GM12878 (cell line): ENCODE measurements around the gene MYO9B. TPM values are rescaled to one million over a fixed set of nuclear protein-coding genes. Genes with fewer than 3 reads are reported as not detected.

Experiments
- ATAC-seq: fragments of 200-7000 bp; cut with Tn5 transposase; 3 replicates; pipeline ENCODE4 v1.9.1; 2020; ENCODE audit warnings: mild to moderate bottlenecking, moderate library complexity
- BruUV-seq: library from RNA; stranded (reverse); fragments of 400-500 nt; replicated peaks from 2 replicates; lab custom pipeline; 2021; lab: Mats Ljungman, UMichigan
- CTCF ChIA-PET: fragments of 300-600 bp; sonication (Branson Sonifier 250); formaldehyde crosslinking; extraction: SDS; loops from one replicate; lab custom pipeline; 2021; ENCODE audit warnings: inconsistent platforms; lab: Yijun Ruan, JAX
- POLR2A ChIA-PET: fragments of 350-600 bp; formaldehyde crosslinking; extraction: SDS; loops from one replicate; lab custom pipeline; 2021; ENCODE audit warnings: inconsistent platforms; lab: Charles Lee
- RAD21 ChIA-PET: fragments of 300-600 bp; sonication (Branson Sonifier 250); formaldehyde crosslinking; loops from one replicate; lab custom pipeline; 2023; ENCODE audit warnings: antibody characterized with exemption; ENCODE audit not compliant: unreplicated experiment; lab: Charles Lee
- SMC1A ChIA-PET: fragments of 300-600 bp; sonication (Branson Sonifier 250); formaldehyde crosslinking; loops from one replicate; lab custom pipeline; 2023; ENCODE audit not compliant: unreplicated experiment, uncharacterized antibody; lab: Charles Lee
- DNase-seq: peaks from one replicate; pipeline ENCODE4 v3.0.0-alpha.2; 2011; ENCODE audit warnings: low read depth, low spot score
- FAIRE-seq: peaks from 3 replicates; lab custom pipeline; 2011; peaks lifted over from hg19 to GRCh38; lab: Jason Lieb, UNC
- H2AFZ ChIP-seq: 2 replicates; pipeline ENCODE4 v1.6.0; 2011; ENCODE audit warnings: low read depth, low read length, control low read depth; ENCODE audit not compliant: control insufficient read depth
- H3K27ac ChIP-seq: 2 replicates; pipeline ENCODE4 v1.5.1; 2011; ENCODE audit warnings: control low read depth; ENCODE audit not compliant: control insufficient read depth, insufficient read depth
- H3K27me3 ChIP-seq, 2 experiments: replicated peaks in 1 of 2; 2 replicates each; pipeline versions ENCODE4 v1.6.0 to v1.6.1; 2011; ENCODE audit warnings: low read length in 1 of 2; ENCODE audit not compliant: control insufficient read depth in 2 of 2, insufficient read depth in 2 of 2
- H3K36me3 ChIP-seq, 2 experiments: 2 replicates each; pipeline ENCODE4 v1.5.1; 2011; ENCODE audit warnings: low read length in 1 of 2; ENCODE audit not compliant: control insufficient read depth in 2 of 2, insufficient read depth in 2 of 2
- H3K4me1 ChIP-seq: 2 replicates; pipeline ENCODE4 v1.6.1; 2011; ENCODE audit warnings: mild to moderate bottlenecking, low read length, moderate library complexity, mixed read lengths; ENCODE audit not compliant: control insufficient read depth, insufficient read depth
- H3K4me2 ChIP-seq: 2 replicates; pipeline ENCODE4 v1.6.0; 2011; ENCODE audit warnings: control low read depth; ENCODE audit not compliant: control insufficient read depth, insufficient read depth
- H3K4me3 ChIP-seq: fragments of 200-600 bp; sonication (generic); 2 replicates; pipeline ENCODE4 v1.5.1; 2016
- H3K79me2 ChIP-seq: 2 replicates; pipeline ENCODE4 v1.6.0; 2011; ENCODE audit warnings: low read length; ENCODE audit not compliant: control insufficient read depth, insufficient read depth
- H3K9ac ChIP-seq: 2 replicates; pipeline ENCODE4 v1.8.0; 2011; ENCODE audit warnings: low read length, control low read depth, mixed read lengths; ENCODE audit not compliant: control insufficient read depth, insufficient read depth
- H3K9me3 ChIP-seq: replicated peaks from 3 replicates; pipeline ENCODE4 v1.5.1; 2011; ENCODE audit warnings: mild to moderate bottlenecking, low read length; ENCODE audit not compliant: control insufficient read depth, insufficient read depth
- H4K20me1 ChIP-seq: 2 replicates; pipeline ENCODE4 v1.6.0; 2011; ENCODE audit not compliant: control insufficient read depth, insufficient read depth
- POLR2A ChIP-seq: IDR thresholded peaks from 2 replicates; pipeline ENCODE4 v1.6.1; 2011; ENCODE audit warnings: low read depth, mild to moderate bottlenecking, low read length
- POLR2AphosphoS2 ChIP-seq: IDR thresholded peaks from 2 replicates; pipeline ENCODE4 v1.6.1; 2011; ENCODE audit warnings: low read depth, mild to moderate bottlenecking, low read length, improper control_type of control experiment, moderate library complexity
- YBX1 ChIP-seq: fragments of 450-650 bp; IDR thresholded peaks from 2 replicates; pipeline ENCODE4 v1.6.1; 2016; ENCODE audit warnings: antibody characterized with exemption
- WGBS: methylation state at CpG from one replicate; pipeline ENCODE4 v1.1.6; 2016; ENCODE audit warnings: low lambda C conversion rate; ENCODE audit not compliant: insufficient replicate concordance, insufficient coverage; ENCODE audit errors: missing lambda C conversion rate; 5-methylcytosine and 5-hydroxymethylcytosine counted together
- in situ Hi-C: fragments of 300-500 bp; cut with MboI; formaldehyde crosslinking; loops from 9 replicates; pipeline ENCODE4 v1.14.3; 2018; ENCODE audit warnings: mixed read lengths
- intact Hi-C: fragments of 100-400 bp; cut with micrococcal nuclease; formaldehyde crosslinking; loops from one replicate; pipeline ENCODE4 v1.14.2; 2022; ENCODE audit not compliant: unreplicated experiment
- polyA plus RNA-seq, 11 experiments: library from polyadenylated mRNA; depleted of rRNA in 4 of 11; unstranded in 6 of 11; stranded (reverse) in 5 of 11; fragments of >200 nt; fragmentation: Nextera tagmentation in 4 of 11; fragmentation: Illumina TruSeq in 1 of 11; extraction: Ambion mirVana in 4 of 11; extraction: Trizol in 1 of 11; gene quantifications; 1 replicate in 1 of 11; 2 replicates in 10 of 11; pipeline versions ENCODE4 v1.2.1 to v1.2.3, GENCODE V29; 2011 to 2016; ENCODE audit warnings: inconsistent platforms in 2 of 11, missing spikeins in 2 of 11, low read depth in 1 of 11
- total RNA-seq, 4 experiments: library from RNA; depleted of rRNA in 3 of 4; stranded (reverse); fragments of >200 nt in 3 of 4; fragmentation: Illumina TruSeq in 1 of 4; extraction: Trizol in 1 of 4; gene quantifications; 2 replicates each; pipeline versions ENCODE4 v1.2.1 to v1.2.3, GENCODE V29; 2013 to 2021
- TF ChIP-seq, protein P1 (sequence below): fragments of 450-650 bp; IDR thresholded peaks from 2 replicates; pipeline ENCODE4 v1.6.1; 2017; ENCODE audit warnings: mild to moderate bottlenecking, moderate library complexity

Gene MYO9B
- total and polyA plus RNA-seq, 10 of the 15 experiments (the other 5 are each of a cell fraction or from before 2014, with no cell fraction given), result 5.4 to 165 (median 45.8) TPM

DNA sequence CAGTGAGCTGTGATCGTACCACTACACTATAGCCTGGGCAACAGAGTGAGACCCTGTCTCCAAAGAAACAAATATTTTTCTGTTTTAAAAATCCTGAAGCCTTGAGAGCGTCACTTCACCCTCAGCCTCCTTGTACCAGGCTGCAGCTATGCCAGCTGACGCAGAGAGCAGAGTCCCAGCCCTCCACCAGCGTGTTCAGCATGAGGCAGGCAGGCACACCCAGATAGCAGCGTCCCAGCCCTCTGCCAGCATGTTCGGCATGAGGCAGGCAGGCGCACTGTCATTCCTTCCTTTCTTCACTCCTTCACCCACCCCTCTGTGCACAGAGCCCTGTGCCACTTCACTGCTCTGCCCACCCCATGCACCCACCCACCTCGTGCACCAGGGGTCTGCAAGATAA, 96.3 kb downstream of the MYO9B start:
- H3K79me2 ChIP-seq, result no peaks in the 10 kb centered on the region
- no peak overlapping the region; the same call in 1 of the 2 replicates for H3K27ac ChIP-seq
- no peaks in the 10 kb centered on the region for H4K20me1 ChIP-seq
- ATAC-seq (no peak), FAIRE-seq (no peak), DNase-seq (no peak)
- H3K9me3 ChIP-seq, result no peaks in the 10 kb centered on the region
- no peak overlapping the region for H3K4me3 ChIP-seq
- POLR2A ChIA-PET, result no interaction called here
- H3K27me3 ChIP-seq, result no peaks in the 10 kb centered on the region
- BruUV-seq, result no TSS peak
- RAD21 ChIA-PET, result interaction anchor here (1.6 to 2.1 kb wide), 3 partner anchors 12 to 95 kb away, joined by 6 to 9 read pairs (median 8); no protein-coding TSS in a partner anchor
- no peak overlapping the region for H3K9ac ChIP-seq
- H2AFZ ChIP-seq, result no peak overlapping the region
- in situ Hi-C loops, result no loop called here
- 0 out of 2 replicates have a peak, but pooled peaks cover 2% of the 10 kb centered on the region for H3K4me1 ChIP-seq
- peaks cover 33 to 37% of the 10 kb centered on the region in 2 experiments for H3K36me3 ChIP-seq
- TF ChIP-seq POLR2AphosphoS2 (no peak), POLR2A (0 out of 2 replicates have a peak, but pooled peaks have one; percentile 42)
- H3K4me2 ChIP-seq, result no peak overlapping the region
- CTCF ChIA-PET, result interaction anchor here (1.1 kb wide), 1 partner anchor 95 kb away, joined by 4 read pairs; no protein-coding TSS in a partner anchor
- intact Hi-C loops, result no loop called here
- SMC1A ChIA-PET, result no interaction called here
- WGBS, result 91% methylated on average over 8 of the region's 8 CpGs

DNA sequence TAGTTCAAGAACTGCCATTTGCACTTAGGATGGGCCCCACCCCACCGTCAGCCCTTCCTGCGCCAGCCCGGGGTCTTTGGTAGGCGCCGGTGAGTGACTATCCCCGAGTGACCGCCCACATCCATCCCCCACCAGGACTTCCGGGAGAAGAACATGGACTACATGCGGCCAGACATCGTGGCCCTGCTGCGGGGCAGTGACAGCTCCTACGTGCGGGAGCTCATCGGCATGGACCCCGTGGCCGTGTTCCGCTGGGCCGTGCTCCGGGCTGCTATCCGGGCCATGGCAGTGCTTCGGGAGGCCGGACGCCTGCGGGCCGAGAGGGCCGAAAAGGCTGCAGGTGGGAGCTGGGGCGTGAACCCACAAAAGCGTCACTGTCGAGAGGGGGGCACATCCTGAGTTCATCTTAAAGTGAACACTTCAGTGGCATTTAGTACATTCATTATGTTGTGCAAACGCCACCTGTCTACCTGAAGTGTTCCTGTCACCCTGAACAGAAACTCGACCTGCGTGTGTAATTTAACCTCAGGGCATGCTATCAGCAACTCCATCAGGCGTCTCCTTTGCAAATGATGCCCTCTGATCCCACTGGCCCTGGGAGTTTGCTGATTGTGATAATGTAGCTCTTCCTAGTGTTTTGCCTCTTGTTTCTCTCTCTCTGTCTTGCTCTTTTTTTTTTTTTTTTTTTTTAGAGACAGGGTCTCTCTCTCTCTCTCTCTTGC, 97.2 kb downstream of the MYO9B start:
- H3K4me1 ChIP-seq, result 0 out of 2 replicates have a peak, but pooled peaks cover 2% of the 10 kb centered on the region
- no peaks in the 10 kb centered on the region for H4K20me1 ChIP-seq
- TF ChIP-seq YBX1, result no peak
- TF ChIP-seq, protein P1, sequence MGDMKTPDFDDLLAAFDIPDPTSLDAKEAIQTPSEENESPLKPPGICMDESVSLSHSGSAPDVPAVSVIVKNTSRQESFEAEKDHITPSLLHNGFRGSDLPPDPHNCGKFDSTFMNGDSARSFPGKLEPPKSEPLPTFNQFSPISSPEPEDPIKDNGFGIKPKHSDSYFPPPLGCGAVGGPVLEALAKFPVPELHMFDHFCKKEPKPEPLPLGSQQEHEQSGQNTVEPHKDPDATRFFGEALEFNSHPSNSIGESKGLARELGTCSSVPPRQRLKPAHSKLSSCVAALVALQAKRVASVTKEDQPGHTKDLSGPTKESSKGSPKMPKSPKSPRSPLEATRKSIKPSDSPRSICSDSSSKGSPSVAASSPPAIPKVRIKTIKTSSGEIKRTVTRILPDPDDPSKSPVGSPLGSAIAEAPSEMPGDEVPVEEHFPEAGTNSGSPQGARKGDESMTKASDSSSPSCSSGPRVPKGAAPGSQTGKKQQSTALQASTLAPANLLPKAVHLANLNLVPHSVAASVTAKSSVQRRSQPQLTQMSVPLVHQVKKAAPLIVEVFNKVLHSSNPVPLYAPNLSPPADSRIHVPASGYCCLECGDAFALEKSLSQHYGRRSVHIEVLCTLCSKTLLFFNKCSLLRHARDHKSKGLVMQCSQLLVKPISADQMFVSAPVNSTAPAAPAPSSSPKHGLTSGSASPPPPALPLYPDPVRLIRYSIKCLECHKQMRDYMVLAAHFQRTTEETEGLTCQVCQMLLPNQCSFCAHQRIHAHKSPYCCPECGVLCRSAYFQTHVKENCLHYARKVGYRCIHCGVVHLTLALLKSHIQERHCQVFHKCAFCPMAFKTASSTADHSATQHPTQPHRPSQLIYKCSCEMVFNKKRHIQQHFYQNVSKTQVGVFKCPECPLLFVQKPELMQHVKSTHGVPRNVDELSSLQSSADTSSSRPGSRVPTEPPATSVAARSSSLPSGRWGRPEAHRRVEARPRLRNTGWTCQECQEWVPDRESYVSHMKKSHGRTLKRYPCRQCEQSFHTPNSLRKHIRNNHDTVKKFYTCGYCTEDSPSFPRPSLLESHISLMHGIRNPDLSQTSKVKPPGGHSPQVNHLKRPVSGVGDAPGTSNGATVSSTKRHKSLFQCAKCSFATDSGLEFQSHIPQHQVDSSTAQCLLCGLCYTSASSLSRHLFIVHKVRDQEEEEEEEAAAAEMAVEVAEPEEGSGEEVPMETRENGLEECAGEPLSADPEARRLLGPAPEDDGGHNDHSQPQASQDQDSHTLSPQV, result no peak
- BruUV-seq, result no TSS peak
- POLR2A ChIA-PET, result no interaction called here
- RAD21 ChIA-PET, result no interaction called here
- no peak overlapping the region for H3K27ac ChIP-seq
- 94% methylated on average over 32 of the region's 33 CpGs for WGBS
- SMC1A ChIA-PET, result no interaction called here
- H3K27me3 ChIP-seq, result no peaks in the 10 kb centered on the region
- peaks cover 36 to 40% of the 10 kb centered on the region in 2 experiments for H3K36me3 ChIP-seq
- CTCF ChIA-PET, result interaction anchor here (0.6 to 1.8 kb wide), 3 partner anchors 7 to 63 kb away, joined by 3 to 4 read pairs (median 3); no protein-coding TSS in a partner anchor
- H3K4me3 ChIP-seq, result no peak overlapping the region
- no peaks in the 10 kb centered on the region for H3K9me3 ChIP-seq
- in situ Hi-C loops (no loop called here), intact Hi-C loops (no loop called here)
- no peaks in the 10 kb centered on the region for H3K79me2 ChIP-seq
- no peak for ATAC-seq
- H2AFZ ChIP-seq, result no peak overlapping the region
- H3K4me2 ChIP-seq, result no peak overlapping the region
- no peak for FAIRE-seq
- no peak overlapping the region for H3K9ac ChIP-seq
- DNase-seq, result no peak
